RWPE2 (cell line): Measurements from ENCODE around the gene DNAJC17.

ENCODE experiments used
- ATAC-seq: fragments of 200-7000 bp; cut with Tn5 transposase; 3 replicates; pipeline ENCODE4 v1.9.1; 2021; ENCODE audit warnings: low read depth
- DNase-seq: peaks from one replicate; pipeline ENCODE4 v3.0.0-alpha.2; 2020; ENCODE audit warnings: low spot score
- H3K27ac ChIP-seq: fragments of 450-650 bp; 2 replicates; pipeline ENCODE4 v1.5.1; 2017; ENCODE audit warnings: mild to moderate bottlenecking; ENCODE audit not compliant: poor library complexity, severe bottlenecking
- H3K27me3 ChIP-seq: fragments of 250-450 bp; sonication (Bioruptor Pico); 2 replicates; pipeline ENCODE4 v1.5.1; 2021; ENCODE audit warnings: mild to moderate bottlenecking, moderate library complexity; ENCODE audit not compliant: insufficient read depth, poor library complexity, severe bottlenecking
- H3K36me3 ChIP-seq: fragments of 250-450 bp; sonication (Bioruptor Pico); 2 replicates; pipeline ENCODE4 v1.5.1; 2020; ENCODE audit warnings: low read depth, mild to moderate bottlenecking, moderate library complexity
- H3K4me1 ChIP-seq: fragments of 250-450 bp; sonication (Bioruptor Pico); 2 replicates; pipeline ENCODE4 v1.5.1; 2021; ENCODE audit warnings: mild to moderate bottlenecking, moderate library complexity; ENCODE audit not compliant: insufficient read depth, poor library complexity, severe bottlenecking
- H3K4me3 ChIP-seq: fragments of 250-450 bp; sonication (Bioruptor Pico); 2 replicates; pipeline ENCODE4 v1.5.1; 2021; ENCODE audit warnings: mild to moderate bottlenecking, moderate library complexity; ENCODE audit not compliant: severe bottlenecking
- H3K9me3 ChIP-seq: fragments of 250-450 bp; sonication (Bioruptor Pico); 2 replicates; pipeline ENCODE4 v1.5.1; 2021; ENCODE audit warnings: mild to moderate bottlenecking, moderate library complexity; ENCODE audit not compliant: severe bottlenecking
- TF ChIP-seq, protein P1 (sequence below): fragments of 450-650 bp; IDR thresholded peaks from one replicate; pipeline ENCODE4 v1.5.1; 2017; ENCODE audit warnings: mild to moderate bottlenecking, moderate library complexity; ENCODE audit not compliant: poor library complexity, severe bottlenecking

Gene DNAJC17, protein sequence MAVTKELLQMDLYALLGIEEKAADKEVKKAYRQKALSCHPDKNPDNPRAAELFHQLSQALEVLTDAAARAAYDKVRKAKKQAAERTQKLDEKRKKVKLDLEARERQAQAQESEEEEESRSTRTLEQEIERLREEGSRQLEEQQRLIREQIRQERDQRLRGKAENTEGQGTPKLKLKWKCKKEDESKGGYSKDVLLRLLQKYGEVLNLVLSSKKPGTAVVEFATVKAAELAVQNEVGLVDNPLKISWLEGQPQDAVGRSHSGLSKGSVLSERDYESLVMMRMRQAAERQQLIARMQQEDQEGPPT

DNA sequence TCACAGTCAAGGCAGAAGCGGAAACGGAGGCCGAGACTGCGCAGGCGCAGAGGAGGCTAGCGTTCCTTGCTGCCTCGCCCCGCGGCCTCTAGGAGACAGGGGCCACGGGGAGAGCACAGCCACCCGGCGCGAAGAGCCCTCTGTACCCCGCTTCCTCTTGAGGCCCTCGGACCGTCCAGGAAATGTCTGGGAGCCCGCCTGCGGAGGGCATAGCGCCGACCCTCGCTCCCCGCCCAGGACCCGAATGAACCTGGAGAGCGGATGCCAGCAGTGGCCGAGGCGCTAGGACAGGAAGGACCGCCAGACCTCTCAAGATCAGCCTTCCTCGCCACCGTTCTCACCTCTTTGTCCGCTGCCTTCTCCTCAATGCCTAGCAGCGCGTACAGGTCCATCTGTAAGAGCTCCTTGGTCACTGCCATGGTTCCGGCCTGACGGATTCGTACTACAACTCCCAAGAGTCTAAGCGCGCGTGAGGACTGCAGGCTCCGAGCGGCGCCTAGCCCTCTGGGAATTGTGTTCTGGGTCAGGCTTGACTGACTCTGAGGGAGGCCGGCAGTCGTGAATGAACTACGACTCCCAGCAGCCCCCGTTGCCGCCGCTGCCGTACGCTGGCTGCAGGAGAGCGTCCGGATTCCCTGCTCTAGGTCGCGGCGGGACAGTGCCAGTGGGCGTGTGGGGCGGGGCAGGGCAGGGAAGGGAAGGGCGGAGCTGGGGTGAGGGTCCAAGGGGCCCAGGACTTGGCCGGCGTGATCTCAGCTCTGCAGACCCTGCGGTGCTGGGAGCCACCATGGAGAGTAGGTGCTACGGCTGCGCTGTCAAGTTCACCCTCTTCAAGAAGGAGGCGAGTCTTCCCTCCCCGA is at the start of gene DNAJC17, which contains the start of gene ZFYVE19:
Gene DNAJC17 (minus strand): TSS at position 446 of the 860 bp plus-strand sequence. CDS start 27 bp downstream, at position 419.
Gene ZFYVE19 (plus strand): TSS at position 62 of the 860 bp plus-strand sequence. CDS start 501 bp downstream, at position 563.
- TF ChIP-seq, protein P1, sequence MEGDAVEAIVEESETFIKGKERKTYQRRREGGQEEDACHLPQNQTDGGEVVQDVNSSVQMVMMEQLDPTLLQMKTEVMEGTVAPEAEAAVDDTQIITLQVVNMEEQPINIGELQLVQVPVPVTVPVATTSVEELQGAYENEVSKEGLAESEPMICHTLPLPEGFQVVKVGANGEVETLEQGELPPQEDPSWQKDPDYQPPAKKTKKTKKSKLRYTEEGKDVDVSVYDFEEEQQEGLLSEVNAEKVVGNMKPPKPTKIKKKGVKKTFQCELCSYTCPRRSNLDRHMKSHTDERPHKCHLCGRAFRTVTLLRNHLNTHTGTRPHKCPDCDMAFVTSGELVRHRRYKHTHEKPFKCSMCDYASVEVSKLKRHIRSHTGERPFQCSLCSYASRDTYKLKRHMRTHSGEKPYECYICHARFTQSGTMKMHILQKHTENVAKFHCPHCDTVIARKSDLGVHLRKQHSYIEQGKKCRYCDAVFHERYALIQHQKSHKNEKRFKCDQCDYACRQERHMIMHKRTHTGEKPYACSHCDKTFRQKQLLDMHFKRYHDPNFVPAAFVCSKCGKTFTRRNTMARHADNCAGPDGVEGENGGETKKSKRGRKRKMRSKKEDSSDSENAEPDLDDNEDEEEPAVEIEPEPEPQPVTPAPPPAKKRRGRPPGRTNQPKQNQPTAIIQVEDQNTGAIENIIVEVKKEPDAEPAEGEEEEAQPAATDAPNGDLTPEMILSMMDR = peak; percentile 14
- Histone ChIP-seq H3K36me3 (peaks cover 16% of the 10 kb centered on the region), H3K4me1 (peaks cover 5% of the 10 kb centered on the region), H3K4me3 (peak within 1 kb of the TSS; percentile 77), H3K27ac (peak within 1 kb of the TSS; percentile 76), H3K27me3 (no peaks in the 10 kb centered on the region), H3K9me3 (no peaks in the 10 kb centered on the region)
- peak; percentile 99 for ATAC-seq
- peak; percentile 100 for DNase-seq

DNA sequence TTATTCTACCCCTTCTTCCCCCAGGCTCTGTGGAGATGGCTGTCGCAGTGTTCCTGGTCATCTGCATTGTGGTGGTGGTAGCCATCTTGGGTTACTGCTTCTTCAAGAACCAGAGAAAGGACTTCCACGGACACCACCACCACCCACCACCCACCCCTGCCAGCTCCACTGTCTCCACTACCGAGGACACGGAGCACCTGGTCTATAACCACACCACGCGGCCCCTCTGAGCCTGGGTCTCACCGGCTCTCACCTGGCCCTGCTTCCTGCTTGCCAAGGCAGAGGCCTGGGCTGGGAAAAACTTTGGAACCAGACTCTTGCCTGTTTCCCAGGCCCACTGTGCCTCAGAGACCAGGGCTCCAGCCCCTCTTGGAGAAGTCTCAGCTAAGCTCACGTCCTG is 49.5 kb upstream of the DNAJC17 start:
- Histone ChIP-seq H3K36me3 (peaks cover 60% of the 10 kb centered on the region), H3K9me3 (no peaks in the 10 kb centered on the region), H3K27me3 (no peaks in the 10 kb centered on the region), H3K27ac (peak overlapping the region; percentile 29), H3K4me3 (no peak overlapping the region), H3K4me1 (peaks cover under 1% of the 10 kb centered on the region)
- no peak for DNase-seq
- TF ChIP-seq, protein P1 = no peak
- ATAC-seq = no peak

DNA sequence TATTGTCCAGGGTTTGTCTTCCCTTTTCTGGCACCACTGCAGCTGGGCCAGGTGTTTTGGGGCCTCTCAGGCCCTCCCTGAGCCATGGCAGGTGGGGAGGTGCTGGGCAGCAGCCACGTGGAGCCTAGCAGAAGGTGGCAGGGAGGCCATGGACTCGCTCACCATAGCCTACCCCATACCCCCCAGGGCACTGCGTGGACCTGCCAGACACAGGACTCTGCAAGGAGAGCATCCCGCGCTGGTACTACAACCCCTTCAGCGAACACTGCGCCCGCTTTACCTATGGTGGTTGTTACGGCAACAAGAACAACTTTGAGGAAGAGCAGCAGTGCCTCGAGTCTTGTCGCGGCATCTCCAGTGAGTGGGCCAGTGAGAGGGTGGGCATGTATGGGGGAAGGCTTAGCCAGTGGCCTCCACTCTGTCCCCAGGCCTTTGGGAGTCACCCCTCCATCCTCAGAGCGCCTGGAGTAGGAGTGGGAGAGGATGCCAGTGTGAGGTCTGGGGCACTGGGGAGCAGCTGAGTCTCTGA is 48.5 kb upstream of the DNAJC17 start:
- no peaks in the 10 kb centered on the region for H3K9me3 ChIP-seq
- ATAC-seq (no peak), DNase-seq (no peak)
- no peaks in the 10 kb centered on the region for H3K4me1 ChIP-seq
- no peak overlapping the region for H3K4me3 ChIP-seq
- H3K36me3 ChIP-seq = peaks cover 70% of the 10 kb centered on the region
- H3K27me3 ChIP-seq = no peaks in the 10 kb centered on the region
- H3K27ac ChIP-seq = no peak overlapping the region
- TF ChIP-seq, protein P1 = no peak

DNA sequence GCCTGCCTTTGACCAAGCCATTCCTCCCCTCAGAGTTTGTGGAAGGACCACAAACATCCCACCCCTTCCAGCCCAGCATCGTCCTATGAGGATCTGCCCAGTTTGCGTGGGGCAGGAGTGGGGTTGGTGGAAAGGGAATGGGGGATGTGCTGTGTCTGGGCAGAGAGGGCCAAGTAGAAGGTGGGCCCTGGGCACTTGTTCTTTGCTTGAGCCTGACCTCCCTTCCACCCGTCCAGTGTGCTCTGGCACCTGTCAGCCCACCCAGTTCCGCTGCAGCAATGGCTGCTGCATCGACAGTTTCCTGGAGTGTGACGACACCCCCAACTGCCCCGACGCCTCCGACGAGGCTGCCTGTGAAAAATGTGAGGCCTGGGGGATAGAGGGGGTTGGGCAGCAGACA is 46.9 kb upstream of the DNAJC17 start:
- Histone ChIP-seq H3K27ac (no peak overlapping the region), H3K4me1 (no peaks in the 10 kb centered on the region), H3K4me3 (no peak overlapping the region), H3K36me3 (peaks cover 86% of the 10 kb centered on the region), H3K9me3 (no peaks in the 10 kb centered on the region), H3K27me3 (no peaks in the 10 kb centered on the region)
- ATAC-seq (no peak), DNase-seq (no peak)
- TF ChIP-seq, protein P1 = no peak
